HepG2 (cell line): ENCODE results near the gene RELB. TPM values are rescaled to one million over a fixed set of nuclear protein-coding genes. Genes with fewer than 3 reads are reported as not detected.

Experiments
- CREM ChIP-seq, 2 experiments: sonication (generic) in 1 of 2; formaldehyde crosslinking in 1 of 2; IDR thresholded peaks; 2 replicates each; pipeline versions ENCODE4 v1.4.0 to v1.6.1; 2016 to 2020; ENCODE audit warnings: antibody characterized with exemption in 1 of 2, mild to moderate bottlenecking in 1 of 2, missing genetic modification reagents in 1 of 2
- HOXA9 ChIP-seq: sonication (generic); formaldehyde crosslinking; IDR thresholded peaks from 2 replicates; pipeline ENCODE4 v1.8.1; 2022; ENCODE audit warnings: missing genetic modification reagents, mild to moderate bottlenecking, moderate library complexity, borderline replicate concordance
- KDM1A ChIP-seq: IDR thresholded peaks from 2 replicates; pipeline ENCODE4 v1.6.1; 2016; ENCODE audit warnings: missing compliant biosample characterization
- NR2C2 ChIP-seq: sonication (generic); formaldehyde crosslinking; IDR thresholded peaks from 2 replicates; pipeline ENCODE4 v1.4.0; 2020; ENCODE audit warnings: missing genetic modification reagents, mild to moderate bottlenecking, moderate library complexity, borderline replicate concordance
- SIN3A ChIP-seq: IDR thresholded peaks from 2 replicates; pipeline ENCODE4 v1.6.1; 2011; ENCODE audit warnings: low read depth, mild to moderate bottlenecking, control low read depth, low read length, borderline replicate concordance
- SYNCRIP ChIP-seq: fragments of 200-400 bp; formaldehyde crosslinking; IDR thresholded peaks from 2 replicates; pipeline ENCODE4 v1.6.1; 2018; ENCODE audit warnings: mild to moderate bottlenecking, low read depth, low read length; ENCODE audit not compliant: insufficient read depth
- ZNF20 ChIP-seq: sonication (generic); formaldehyde crosslinking; IDR thresholded peaks from 2 replicates; pipeline ENCODE4 v1.4.0; 2020; ENCODE audit warnings: mild to moderate bottlenecking, moderate library complexity, missing genetic modification reagents
- polyA plus RNA-seq, 8 experiments: library from polyadenylated mRNA; depleted of rRNA in 3 of 8; stranded (reverse) in 7 of 8; unstranded in 1 of 8; fragments of >200 nt; fragmentation: Illumina TruSeq in 4 of 8; extraction: Trizol in 4 of 8; gene quantifications; 2 replicates each; pipeline versions ENCODE4 v1.2.1 to v1.2.3, GENCODE V29; 2011 to 2016; ENCODE audit warnings: low read depth in 4 of 8, missing spikeins in 1 of 8, mixed read lengths in 1 of 8; ENCODE audit not compliant: insufficient read depth in 1 of 8
- total RNA-seq, 5 experiments: library from RNA; depleted of rRNA; stranded (reverse); fragments of >200 nt; fragmentation: Illumina TruSeq; extraction: Trizol; gene quantifications; 2 replicates each; pipeline ENCODE4 v1.2.3, GENCODE V29; 2016; ENCODE audit warnings: low read depth in 1 of 5
- TF ChIP-seq, protein P1 (sequence below): sonication (generic); formaldehyde crosslinking; IDR thresholded peaks from 2 replicates; pipeline ENCODE4 v1.8.0; 2022; ENCODE audit warnings: mild to moderate bottlenecking, missing genetic modification reagents, moderate library complexity
- TF ChIP-seq, protein P2 (sequence below): sonication (generic); formaldehyde crosslinking; IDR thresholded peaks from 2 replicates; pipeline ENCODE4 v1.5.0; 2020; ENCODE audit warnings: mild to moderate bottlenecking, low read depth, missing genetic modification reagents, borderline replicate concordance
- TF ChIP-seq, protein P3 (sequence below): sonication (generic); formaldehyde crosslinking; IDR thresholded peaks from 2 replicates; pipeline ENCODE4 v1.9.0; 2022; ENCODE audit warnings: missing genetic modification reagents, mild to moderate bottlenecking, borderline replicate concordance
- TF ChIP-seq, protein P4 (sequence below): sonication (generic); formaldehyde crosslinking; IDR thresholded peaks from 2 replicates; pipeline ENCODE4 v1.8.0; 2022; ENCODE audit warnings: low read depth, missing genetic modification reagents
- TF ChIP-seq, protein P5 (sequence below): sonication (generic); formaldehyde crosslinking; IDR thresholded peaks from 2 replicates; pipeline ENCODE4 v1.8.1; 2022; ENCODE audit warnings: mild to moderate bottlenecking, missing genetic modification reagents
- TF ChIP-seq, protein P6 (sequence below): sonication (generic); formaldehyde crosslinking; IDR thresholded peaks from 2 replicates; pipeline ENCODE4 v1.5.0; 2020; ENCODE audit warnings: missing genetic modification reagents, mild to moderate bottlenecking, borderline replicate concordance

RELB gene
- total and polyA plus RNA-seq, 2 of the 13 experiments (the other 11 are each of a cell fraction or from before 2014, with no cell fraction given) = 1.9 to 3.5 TPM

DNA sequence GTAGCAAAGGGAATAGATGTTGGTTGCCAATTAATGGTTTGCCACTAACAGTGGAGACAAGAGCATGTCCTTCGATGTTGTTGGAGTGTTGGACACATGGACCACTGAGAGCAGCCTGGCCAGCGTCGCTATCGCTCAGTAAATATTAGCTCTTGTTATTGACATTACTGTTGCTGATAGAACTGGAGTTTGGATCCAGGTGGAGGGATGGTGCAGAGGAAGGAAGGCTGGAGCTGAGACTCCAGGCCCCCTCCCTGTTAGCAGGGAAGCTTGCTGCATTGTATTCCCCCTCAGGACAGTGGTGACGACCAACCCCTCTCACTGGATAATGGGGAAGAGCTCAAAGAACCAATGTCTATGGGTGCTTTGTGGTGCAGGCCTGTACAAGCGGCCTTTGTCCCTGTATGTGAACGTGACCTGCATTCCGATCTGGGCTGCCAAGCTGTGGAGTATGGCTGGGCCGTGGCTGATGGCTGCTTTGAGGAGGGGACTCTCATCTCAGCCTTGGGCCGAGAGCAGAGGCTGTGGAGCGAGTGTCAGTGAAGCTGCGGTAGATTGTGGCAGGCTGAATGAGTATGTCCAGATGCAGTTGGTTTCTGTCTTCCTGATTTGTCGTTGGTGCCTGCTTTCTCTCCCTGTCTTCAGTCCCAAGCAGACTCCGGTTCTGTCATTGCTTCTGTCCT lies 44.5 kb downstream of the RELB start (continued):
- TF ChIP-seq, protein P1, sequence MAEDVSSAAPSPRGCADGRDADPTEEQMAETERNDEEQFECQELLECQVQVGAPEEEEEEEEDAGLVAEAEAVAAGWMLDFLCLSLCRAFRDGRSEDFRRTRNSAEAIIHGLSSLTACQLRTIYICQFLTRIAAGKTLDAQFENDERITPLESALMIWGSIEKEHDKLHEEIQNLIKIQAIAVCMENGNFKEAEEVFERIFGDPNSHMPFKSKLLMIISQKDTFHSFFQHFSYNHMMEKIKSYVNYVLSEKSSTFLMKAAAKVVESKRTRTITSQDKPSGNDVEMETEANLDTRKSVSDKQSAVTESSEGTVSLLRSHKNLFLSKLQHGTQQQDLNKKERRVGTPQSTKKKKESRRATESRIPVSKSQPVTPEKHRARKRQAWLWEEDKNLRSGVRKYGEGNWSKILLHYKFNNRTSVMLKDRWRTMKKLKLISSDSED (CRISPR knock-in tag) = no peak
- TF ChIP-seq, protein P2, sequence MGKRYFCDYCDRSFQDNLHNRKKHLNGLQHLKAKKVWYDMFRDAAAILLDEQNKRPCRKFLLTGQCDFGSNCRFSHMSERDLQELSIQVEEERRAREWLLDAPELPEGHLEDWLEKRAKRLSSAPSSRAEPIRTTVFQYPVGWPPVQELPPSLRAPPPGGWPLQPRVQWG (CRISPR knock-in tag) = no peak
- TF ChIP-seq CREM (IDR thresholded peaks at IDR 0.05) = peak; percentile 79; the same call in 1 of the 2 replicates
- no peak for TF ChIP-seq CREM (CRISPR knock-in tag; IDR thresholded peaks at IDR 0.05)
- TF ChIP-seq, protein P3, sequence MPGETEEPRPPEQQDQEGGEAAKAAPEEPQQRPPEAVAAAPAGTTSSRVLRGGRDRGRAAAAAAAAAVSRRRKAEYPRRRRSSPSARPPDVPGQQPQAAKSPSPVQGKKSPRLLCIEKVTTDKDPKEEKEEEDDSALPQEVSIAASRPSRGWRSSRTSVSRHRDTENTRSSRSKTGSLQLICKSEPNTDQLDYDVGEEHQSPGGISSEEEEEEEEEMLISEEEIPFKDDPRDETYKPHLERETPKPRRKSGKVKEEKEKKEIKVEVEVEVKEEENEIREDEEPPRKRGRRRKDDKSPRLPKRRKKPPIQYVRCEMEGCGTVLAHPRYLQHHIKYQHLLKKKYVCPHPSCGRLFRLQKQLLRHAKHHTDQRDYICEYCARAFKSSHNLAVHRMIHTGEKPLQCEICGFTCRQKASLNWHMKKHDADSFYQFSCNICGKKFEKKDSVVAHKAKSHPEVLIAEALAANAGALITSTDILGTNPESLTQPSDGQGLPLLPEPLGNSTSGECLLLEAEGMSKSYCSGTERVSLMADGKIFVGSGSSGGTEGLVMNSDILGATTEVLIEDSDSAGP (CRISPR knock-in tag) = peak; percentile 76
- TF ChIP-seq, protein P4, sequence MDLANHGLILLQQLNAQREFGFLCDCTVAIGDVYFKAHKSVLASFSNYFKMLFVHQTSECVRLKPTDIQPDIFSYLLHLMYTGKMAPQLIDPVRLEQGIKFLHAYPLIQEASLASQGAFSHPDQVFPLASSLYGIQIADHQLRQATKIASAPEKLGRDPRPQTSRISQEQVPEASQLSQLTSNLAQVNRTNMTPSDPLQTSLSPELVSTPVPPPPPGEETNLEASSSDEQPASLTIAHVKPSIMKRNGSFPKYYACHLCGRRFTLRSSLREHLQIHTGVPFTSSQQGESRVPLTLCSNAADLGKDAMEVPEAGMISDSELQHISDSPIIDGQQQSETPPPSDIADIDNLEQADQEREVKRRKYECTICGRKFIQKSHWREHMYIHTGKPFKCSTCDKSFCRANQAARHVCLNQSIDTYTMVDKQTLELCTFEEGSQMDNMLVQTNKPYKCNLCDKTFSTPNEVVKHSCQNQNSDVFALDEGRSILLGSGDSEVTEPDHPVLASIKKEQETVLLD = 0 out of 2 replicates have a peak, but pooled peaks have one; percentile 32
- TF ChIP-seq ZNF20 = no peak
- TF ChIP-seq NR2C2 = peak; percentile 63
- peak; percentile 91 for TF ChIP-seq KDM1A (CRISPR knock-in tag)
- TF ChIP-seq, protein P5, sequence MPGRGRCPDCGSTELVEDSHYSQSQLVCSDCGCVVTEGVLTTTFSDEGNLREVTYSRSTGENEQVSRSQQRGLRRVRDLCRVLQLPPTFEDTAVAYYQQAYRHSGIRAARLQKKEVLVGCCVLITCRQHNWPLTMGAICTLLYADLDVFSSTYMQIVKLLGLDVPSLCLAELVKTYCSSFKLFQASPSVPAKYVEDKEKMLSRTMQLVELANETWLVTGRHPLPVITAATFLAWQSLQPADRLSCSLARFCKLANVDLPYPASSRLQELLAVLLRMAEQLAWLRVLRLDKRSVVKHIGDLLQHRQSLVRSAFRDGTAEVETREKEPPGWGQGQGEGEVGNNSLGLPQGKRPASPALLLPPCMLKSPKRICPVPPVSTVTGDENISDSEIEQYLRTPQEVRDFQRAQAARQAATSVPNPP (CRISPR knock-in tag) = no peak; the same call in 1 of the 2 replicates
- TF ChIP-seq, protein P6, sequence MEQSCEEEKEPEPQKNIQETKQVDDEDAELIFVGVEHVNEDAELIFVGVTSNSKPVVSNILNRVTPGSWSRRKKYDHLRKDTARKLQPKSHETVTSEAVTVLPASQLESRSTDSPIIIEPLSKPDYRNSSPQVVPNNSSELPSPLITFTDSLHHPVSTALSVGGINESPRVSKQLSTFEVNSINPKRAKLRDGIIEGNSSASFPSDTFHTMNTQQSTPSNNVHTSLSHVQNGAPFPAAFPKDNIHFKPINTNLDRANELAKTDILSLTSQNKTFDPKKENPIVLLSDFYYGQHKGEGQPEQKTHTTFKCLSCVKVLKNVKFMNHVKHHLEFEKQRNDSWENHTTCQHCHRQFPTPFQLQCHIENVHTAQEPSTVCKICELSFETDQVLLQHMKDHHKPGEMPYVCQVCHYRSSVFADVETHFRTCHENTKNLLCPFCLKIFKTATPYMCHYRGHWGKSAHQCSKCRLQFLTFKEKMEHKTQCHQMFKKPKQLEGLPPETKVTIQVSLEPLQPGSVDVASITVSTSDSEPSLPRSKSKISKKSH = no peak; the same call in 1 of the 2 replicates
- peak; percentile 77 for TF ChIP-seq SIN3A
- no peak for TF ChIP-seq HOXA9 (CRISPR knock-in tag)
- TF ChIP-seq SYNCRIP = no peak
